Measurements from ENCODE around the gene ANO3.

The ANO3 gene

GRCh38 chr11:26490546-26490945, 158.6 kb downstream of the ANO3 start:
- DNase-seq (ENCODE audit: low read depth in 3 of 3): no peak

- DNase-seq (ENCODE audit: low read depth in 3 of 3): no peak
Measured at GRCh38 chr11:26493616-26494015, 161.7 kb downstream of the ANO3 start.

- no peak for DNase-seq (ENCODE audit: low read depth in 3 of 3)
Measured at GRCh38 chr11:26507229-26507628, 175.3 kb downstream of the ANO3 start.

GRCh38 chr11:26510164-26510563, 178.2 kb downstream of the ANO3 start:
- no peak for DNase-seq (ENCODE audit: low read depth in 3 of 3)

GRCh38 chr11:26510756-26511155, 178.8 kb downstream of the ANO3 start:
- no peak for DNase-seq (ENCODE audit: low read depth in 3 of 3)

GRCh38 chr11:26512196-26512595, 180.3 kb downstream of the ANO3 start:
- DNase-seq (ENCODE audit: low read depth in 3 of 3): no peak

GRCh38 chr11:26519469-26519868, 187.5 kb downstream of the ANO3 start:
- DNase-seq (ENCODE audit: low read depth in 3 of 3): no peak

GRCh38 chr11:26522912-26523610, 191.1 kb downstream of the ANO3 start:
- DNase-seq (ENCODE audit: low read depth in 3 of 3): no peak

- DNase-seq (ENCODE audit: low read depth in 3 of 3): no peak
Measured at GRCh38 chr11:26527685-26528084, 195.8 kb downstream of the ANO3 start.

- no peak for DNase-seq (ENCODE audit: low read depth in 3 of 3)
Measured at GRCh38 chr11:26537341-26537740, 205.4 kb downstream of the ANO3 start.

- no peak for DNase-seq (ENCODE audit: low read depth in 3 of 3)
Measured at GRCh38 chr11:26539517-26539916, 207.6 kb downstream of the ANO3 start.

GRCh38 chr11:26541870-26542269, 209.9 kb downstream of the ANO3 start:
- no peak for DNase-seq (ENCODE audit: low read depth in 3 of 3)

GRCh38 chr11:26549176-26549575, 217.2 kb downstream of the ANO3 start:
- DNase-seq (ENCODE audit: low read depth in 3 of 3): no peak

GRCh38 chr11:26550022-26550421, 218.1 kb downstream of the ANO3 start:
- DNase-seq (ENCODE audit: low read depth in 3 of 3): no peak

GRCh38 chr11:26551186-26551801, 219.4 kb downstream of the ANO3 start:
- DNase-seq (ENCODE audit: low read depth in 3 of 3): no peak

- DNase-seq (ENCODE audit: low read depth in 3 of 3): no peak
Measured at GRCh38 chr11:26553182-26553581, 221.3 kb downstream of the ANO3 start.

GRCh38 chr11:26554455-26554854, 222.5 kb downstream of the ANO3 start:
- no peak for DNase-seq (ENCODE audit: low read depth in 3 of 3)

GRCh38 chr11:26556582-26556981, 224.7 kb downstream of the ANO3 start:
- no peak for DNase-seq (ENCODE audit: low read depth in 3 of 3)

- DNase-seq (ENCODE audit: low read depth in 3 of 3): no peak
Measured at GRCh38 chr11:26557666-26558065, 225.7 kb downstream of the ANO3 start.

- no peak for DNase-seq (ENCODE audit: low read depth in 3 of 3)
Measured at GRCh38 chr11:26558190-26558589, 226.3 kb downstream of the ANO3 start.

- DNase-seq (ENCODE audit: low read depth in 3 of 3): no peak
Measured at GRCh38 chr11:26569646-26570045, 237.7 kb downstream of the ANO3 start.

- no peak for DNase-seq (ENCODE audit: low read depth in 3 of 3)
Measured at GRCh38 chr11:26571861-26572654, 240.1 kb downstream of the ANO3 start, which contains the start of gene MUC15. TSS of gene MUC15 (minus strand) at chr11:26572263. CDS start at chr11:26567094, 5,169 bp downstream.

Data from stimulated activated CD4-positive, alpha-beta T cell treated with anti-CD3 and anti-CD28 coated beads, TNF-alpha, amount 100 ng/mL, for 24 hours (primary cell).